Aorta (tissue), 5 donors: ENCODE data around the gene ATF6B. TPM values are rescaled to one million over a fixed set of nuclear protein-coding genes. Genes with fewer than 3 reads are reported as not detected.

Experiments used
- ATAC-seq: fragments of 200-7000 bp; cut with Tn5 transposase; one replicate; pipeline ENCODE4 v1.9.1; 2022; ENCODE audit warnings: moderate library complexity; ENCODE audit not compliant: low FRiP score
- DNase-seq, 2 donors: peaks; one replicate each; pipeline ENCODE4 v3.0.0-alpha.2; 2020
- H3K27ac ChIP-seq, 2 donors: one replicate each; pipeline ENCODE4 v1.5.1; 2013; ENCODE audit warnings: low read length in 2 of 2, mild to moderate bottlenecking in 2 of 2, moderate library complexity in 2 of 2, control low read depth in 1 of 2, inconsistent platforms in 1 of 2, low read depth in 1 of 2
- H3K27me3 ChIP-seq, 2 donors: one replicate each; pipeline ENCODE4 v1.6.1; 2013; ENCODE audit warnings: control low read depth in 1 of 2, low read length in 1 of 2, mild to moderate bottlenecking in 1 of 2, moderate library complexity in 1 of 2; ENCODE audit not compliant: insufficient read depth in 2 of 2, control insufficient read depth in 1 of 2
- H3K36me3 ChIP-seq, 2 donors: one replicate each; pipeline ENCODE4 v1.6.1; 2013; ENCODE audit warnings: control low read depth in 1 of 2, low read length in 1 of 2, mild to moderate bottlenecking in 1 of 2; ENCODE audit not compliant: insufficient read depth in 2 of 2, control insufficient read depth in 1 of 2
- H3K4me1 ChIP-seq, 2 donors: one replicate each; pipeline ENCODE4 v1.6.1; 2013; ENCODE audit warnings: low read length in 2 of 2, control low read depth in 1 of 2, mild to moderate bottlenecking in 1 of 2, moderate library complexity in 1 of 2; ENCODE audit not compliant: insufficient read depth in 2 of 2, control insufficient read depth in 1 of 2
- H3K4me3 ChIP-seq, 2 donors: one replicate each; pipeline ENCODE4 v1.5.1; 2013; ENCODE audit warnings: low read length in 2 of 2, control low read depth in 1 of 2, mild to moderate bottlenecking in 1 of 2
- H3K9me3 ChIP-seq: one replicate; pipeline ENCODE4 v1.6.1; 2013; ENCODE audit warnings: mild to moderate bottlenecking, low read length; ENCODE audit not compliant: control insufficient read depth
- WGBS, 2 donors: extraction: QIAGEN DNeasy Blood & Tissue Kit; methylation state at CpG; one replicate each; pipeline ENCODE4 v1.1.7; 2013; 5-methylcytosine and 5-hydroxymethylcytosine counted together
- intact Hi-C, 2 donors: fragments of 100-400 bp; cut with DNase I; formaldehyde crosslinking; loops; one replicate each; pipeline versions ENCODE4 v1.14.2 to v1.15.0; 2022
- polyA plus RNA-seq, 2 donors: library from polyadenylated mRNA; stranded (reverse); fragments of 200-250 nt; gene quantifications; one replicate each; pipeline ENCODE4 v1.2.3, GENCODE V29; 2013
- total RNA-seq, 2 donors: library from RNA; stranded (reverse); fragmentation: NEBNext Ultra II Directional; extraction: Animal tissue kit (Norgen Biotek cat#: 25700); gene quantifications; one replicate each; pipeline ENCODE4 v1.2.1, GENCODE V29; 2021
- donor health status: healthy with polysubstance abuse.
- donor health status: Bipolar disorder and iron deficiency.
- donor health status: DM: no; HTN: no; CAD: no.
- donor health status: DM: no; HTN: no; CAD: no.
- donor health status: DM: yes; HTN: yes; CAD: no.

ATF6B gene
- total and polyA plus RNA-seq, 4 donors, result 12.9 to 93.1 (median 73.5) TPM

- Histone ChIP-seq H3K27ac (no peak overlapping the region), H3K9me3 (no peaks in the 10 kb centered on the region), H3K36me3 (peaks cover 0 to 1% of the 10 kb centered on the region in 2 donors), H3K4me3 (no peak overlapping the region), H3K27me3 (no peaks in the 10 kb centered on the region), H3K4me1 (peaks cover 0 to 3% of the 10 kb centered on the region in 2 donors)
- no peak for DNase-seq
- intact Hi-C loops, result no loop called here
- 93 to 100% methylated on average over 2 of the region's 2 CpGs for WGBS, 2 donors
- no peak for ATAC-seq
These were observed 43.3 kb downstream of the ATF6B start for GRCh38 chr6:32084780-32085179.

GRCh38 chr6:32083812-32084768, 44.0 kb downstream of the ATF6B start:
- WGBS, 2 donors, result 91 to 92% methylated on average over 22 of the region's 22 CpGs
- Histone ChIP-seq H3K4me1 (peaks cover 0 to 3% of the 10 kb centered on the region in 2 donors), H3K27me3 (no peaks in the 10 kb centered on the region), H3K27ac (no peak overlapping the region), H3K9me3 (no peaks in the 10 kb centered on the region), H3K36me3 (peaks cover 0 to 1% of the 10 kb centered on the region in 2 donors), H3K4me3 (no peak overlapping the region)
- ATAC-seq, result no peak
- intact Hi-C loops, result no loop called here
- DNase-seq, result peak in 1 of 2 donors; percentile 70

DNA sequence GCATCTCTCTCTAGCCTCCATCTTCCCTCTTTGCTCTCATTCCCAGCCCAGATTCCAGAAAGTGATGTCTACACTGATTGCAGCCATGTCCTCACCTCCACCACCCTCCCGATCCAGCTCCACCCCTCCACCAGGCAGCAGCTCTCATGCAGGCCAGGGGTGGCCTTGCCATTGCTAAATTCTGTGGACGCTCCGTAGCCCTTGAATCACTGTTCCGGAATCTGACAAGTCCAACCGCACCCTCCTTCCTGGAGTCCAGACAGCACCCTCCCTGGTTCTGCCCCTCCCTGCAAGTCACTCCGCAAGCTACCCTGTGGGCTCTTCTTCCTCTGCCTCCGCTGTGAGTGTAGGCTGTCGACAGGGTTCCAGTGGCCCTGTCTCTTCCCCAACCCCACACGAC, 45.1 kb downstream of the ATF6B start:
- peaks cover 0 to 1% of the 10 kb centered on the region in 2 donors for H3K36me3 ChIP-seq
- DNase-seq (peak; percentile 83 to 85), ATAC-seq (peak; percentile 47)
- WGBS, 2 donors, result 51 to 71% methylated on average over 9 of the region's 9 CpGs
- H3K4me3 ChIP-seq, result no peak overlapping the region
- peaks cover 0 to 3% of the 10 kb centered on the region in 2 donors for H3K4me1 ChIP-seq
- H3K27ac ChIP-seq, result no peak overlapping the region
- no peaks in the 10 kb centered on the region for H3K27me3 ChIP-seq
- intact Hi-C loops, result no loop called here
- H3K9me3 ChIP-seq, result no peaks in the 10 kb centered on the region

GRCh38 chr6:32082478-32082877, 45.6 kb downstream of the ATF6B start:
- Histone ChIP-seq H3K4me3 (no peak overlapping the region), H3K27me3 (no peaks in the 10 kb centered on the region), H3K36me3 (peaks cover 0 to 1% of the 10 kb centered on the region in 2 donors), H3K9me3 (no peaks in the 10 kb centered on the region), H3K27ac (no peak overlapping the region), H3K4me1 (peaks cover 0 to 3% of the 10 kb centered on the region in 2 donors)
- ATAC-seq, result peak; percentile 26
- 21 to 39% methylated on average over 6 of the region's 6 CpGs for WGBS, 2 donors
- intact Hi-C loops, result no loop called here
- no peak for DNase-seq

DNA sequence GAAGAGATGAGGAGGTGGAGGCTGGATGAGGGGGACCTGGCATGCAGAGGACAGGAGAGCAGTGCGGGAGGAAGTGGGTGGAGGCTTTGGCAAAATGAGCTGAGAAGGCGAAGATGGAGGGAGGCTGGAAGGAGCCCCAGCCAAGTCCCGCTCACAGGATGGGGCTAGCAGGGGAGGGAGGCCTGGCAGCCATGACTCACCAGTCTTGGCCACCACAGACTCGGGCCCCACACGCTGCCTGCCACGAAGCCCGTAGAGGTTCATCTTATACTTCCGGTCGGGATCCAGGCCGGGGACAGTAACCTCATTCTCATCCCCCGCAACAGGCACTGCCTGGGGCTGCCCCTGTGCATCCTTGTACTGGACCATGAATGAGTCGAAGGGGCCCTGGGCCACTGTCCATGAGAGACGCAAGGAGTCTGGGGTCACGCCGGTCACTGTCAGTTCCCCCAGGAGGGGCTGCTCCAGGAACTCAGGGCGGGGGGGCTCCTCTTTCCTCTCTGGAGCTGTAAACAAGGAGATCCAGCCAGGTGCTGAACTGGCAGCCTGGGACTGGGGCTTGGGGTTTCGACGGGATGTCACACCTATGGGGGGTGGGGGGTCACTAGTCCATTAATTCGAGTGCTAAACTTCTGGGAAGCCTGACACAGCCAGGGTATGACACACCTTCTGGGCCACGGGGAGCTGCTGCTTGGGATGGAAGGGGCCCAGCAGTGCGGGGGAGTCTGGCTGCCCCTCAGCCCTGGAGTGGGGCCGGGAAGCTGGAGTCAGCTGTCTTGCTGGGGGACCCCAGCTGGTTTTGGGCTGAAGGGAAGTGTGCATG, 46.7 kb downstream of the ATF6B start:
- DNase-seq (peak; percentile 91 to 92), ATAC-seq (peak; percentile 71)
- 42% methylated on average over 22 of the region's 22 CpGs for WGBS, 2 donors
- no peak overlapping the region for H3K4me3 ChIP-seq
- H3K27ac ChIP-seq, result peak overlapping the region in 1 of 2 donors; percentile 7
- H3K27me3 ChIP-seq, result no peaks in the 10 kb centered on the region
- intact Hi-C loops, result no loop called here
- H3K36me3 ChIP-seq, result peaks cover 0 to 1% of the 10 kb centered on the region in 2 donors
- H3K4me1 ChIP-seq, result peaks cover 0 to 3% of the 10 kb centered on the region in 2 donors
- H3K9me3 ChIP-seq, result no peaks in the 10 kb centered on the region

GRCh38 chr6:32079566-32080290, 48.3 kb downstream of the ATF6B start:
- intact Hi-C loops, result no loop called here

GRCh38 chr6:32076321-32076809, 51.7 kb downstream of the ATF6B start:
- Histone ChIP-seq H3K27me3 (no peaks in the 10 kb centered on the region), H3K36me3 (no peaks in the 10 kb centered on the region), H3K4me1 (peaks cover 0 to under 1% of the 10 kb centered on the region in 2 donors), H3K27ac (no peak overlapping the region), H3K9me3 (no peaks in the 10 kb centered on the region), H3K4me3 (no peak overlapping the region)
- DNase-seq, result peak in 1 of 2 donors; percentile 73
- ATAC-seq, result no peak
- WGBS, 2 donors, result 44 to 53% methylated on average over 12 of the region's 12 CpGs
- intact Hi-C loops, result no loop called here

More at GRCh38 chr6:32079566-32080290, 48.3 kb downstream of the ATF6B start:
- DNase-seq (no peak), ATAC-seq (no peak)
- H3K36me3 ChIP-seq, result peaks cover 0 to 1% of the 10 kb centered on the region in 2 donors
- no peaks in the 10 kb centered on the region for H3K9me3 ChIP-seq
- 85 to 86% methylated on average over 7 of the region's 7 CpGs for WGBS, 2 donors
- no peak overlapping the region for H3K4me3 ChIP-seq
- H3K27me3 ChIP-seq, result no peaks in the 10 kb centered on the region
- peaks cover 0 to 3% of the 10 kb centered on the region in 2 donors for H3K4me1 ChIP-seq
- H3K27ac ChIP-seq, result no peak overlapping the region

DNA sequence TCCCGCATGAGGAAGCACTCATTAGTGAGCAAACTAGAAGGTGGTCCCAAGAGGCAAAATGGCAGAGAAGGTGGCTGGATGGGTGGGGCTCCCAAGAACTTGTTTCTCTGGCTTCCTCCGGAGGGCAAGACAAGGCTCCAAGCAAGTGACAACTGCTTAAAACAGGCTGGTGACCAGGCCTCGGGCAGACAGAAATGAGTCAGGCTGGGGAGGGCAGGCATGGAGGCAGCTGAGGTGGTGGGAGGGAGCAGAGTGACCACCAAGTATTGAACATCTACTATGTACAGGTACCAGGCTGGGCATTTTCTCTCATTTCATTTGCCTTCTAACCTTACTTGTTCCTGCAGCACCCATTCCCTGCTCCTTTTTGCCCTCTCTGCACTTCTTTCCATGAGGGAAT, 52.3 kb downstream of the ATF6B start:
- no peaks in the 10 kb centered on the region for H3K4me1 ChIP-seq
- no peaks in the 10 kb centered on the region for H3K36me3 ChIP-seq
- no peaks in the 10 kb centered on the region for H3K9me3 ChIP-seq
- DNase-seq, result no peak
- H3K4me3 ChIP-seq, result no peak overlapping the region
- no peak for ATAC-seq
- intact Hi-C loops, result no loop called here
- 74 to 80% methylated on average over 3 of the region's 3 CpGs for WGBS, 2 donors
- H3K27me3 ChIP-seq, result no peaks in the 10 kb centered on the region
- H3K27ac ChIP-seq, result no peak overlapping the region
